HG03565 (cell line): Measurements from ENCODE around the gene MRPL51.
"Not testable (repeated sequence)": the region's sequence is repeated elsewhere in the genome, so short reads cannot be mapped to it uniquely, and the experiment has no call there.

Experiments used
- ATAC-seq: cut with Tn5 transposase; IDR thresholded peaks from one replicate; pipeline ENCODE4 v1.9.1; 2021; ENCODE audit warnings: mild to moderate bottlenecking, moderate library complexity; ENCODE audit not compliant: unreplicated experiment

MRPL51 gene

DNA sequence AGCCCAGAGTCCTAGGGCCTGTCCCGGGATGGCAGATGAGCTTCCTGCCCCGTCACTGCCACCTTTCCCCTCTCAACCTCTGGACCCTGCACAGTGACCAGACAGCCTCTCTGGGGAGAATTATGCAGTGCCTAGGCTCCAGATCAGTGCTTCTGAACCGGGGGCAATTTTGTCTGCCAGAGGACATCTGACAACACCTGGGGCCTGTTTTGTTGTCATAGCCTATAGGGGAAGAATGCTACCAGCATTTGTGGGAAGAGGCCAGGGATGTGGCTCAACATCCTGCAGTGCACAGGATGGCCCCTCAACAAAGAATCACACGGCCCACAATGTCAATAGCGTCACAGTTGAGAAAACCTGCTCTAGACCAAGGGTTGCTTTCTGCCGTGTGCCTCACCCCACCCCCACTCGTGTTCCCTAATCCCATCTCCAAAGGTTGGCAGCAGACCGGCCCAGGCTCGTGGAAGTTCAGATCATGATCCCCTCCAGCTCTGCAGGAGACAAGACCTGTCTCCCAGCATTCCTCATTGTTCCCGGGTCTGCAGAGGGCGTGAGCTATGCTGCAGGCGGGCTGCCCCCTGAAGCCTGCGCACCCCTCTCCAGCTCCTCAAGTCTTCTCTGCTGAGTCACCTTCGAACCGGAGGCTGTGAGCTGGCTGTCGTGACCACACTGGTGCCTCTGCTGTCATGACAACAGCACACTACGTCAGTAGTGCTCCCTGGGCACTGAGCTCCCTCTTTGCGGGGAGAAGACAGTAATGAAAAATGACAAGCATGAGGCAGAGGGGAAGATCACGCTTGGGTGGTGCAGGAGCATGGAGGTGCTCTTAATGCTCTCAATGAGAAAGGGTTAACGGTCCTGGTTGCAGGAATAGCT lies 39.2 kb upstream of the MRPL51 start:
- ATAC-seq, result peak; percentile 30

DNA sequence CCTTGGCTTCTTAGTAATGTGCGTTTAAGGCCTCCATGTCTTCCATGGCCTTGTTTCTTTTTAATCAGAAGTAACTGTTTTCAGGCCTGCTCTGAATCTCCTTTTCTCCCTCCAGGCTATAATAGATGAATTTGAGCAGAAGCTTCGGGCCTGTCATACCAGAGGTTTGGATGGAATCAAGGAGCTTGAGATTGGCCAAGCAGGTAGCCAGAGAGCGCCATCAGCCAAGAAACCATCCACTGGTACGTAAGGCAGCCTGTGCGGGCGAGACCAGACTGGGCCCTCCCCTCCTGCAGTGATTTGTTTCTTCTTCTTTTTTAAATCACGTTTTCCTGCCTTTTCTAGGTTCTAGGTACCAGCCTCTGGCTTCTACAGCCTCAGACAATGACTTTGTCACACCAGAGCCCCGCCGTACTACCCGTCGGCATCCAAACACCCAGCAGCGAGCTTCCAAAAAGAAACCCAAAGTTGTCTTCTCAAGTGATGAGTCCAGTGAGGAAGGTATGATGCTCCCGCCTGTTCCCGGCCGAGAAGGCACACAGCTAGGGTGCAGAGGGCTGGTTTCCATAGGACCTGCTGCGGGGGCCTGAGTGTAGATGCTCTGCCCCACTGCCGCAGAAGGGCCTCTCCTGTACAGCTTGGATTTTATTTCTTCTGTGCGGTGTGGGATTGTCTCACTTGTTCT lies 37.7 kb upstream of the MRPL51 start:
- no peak for ATAC-seq

DNA sequence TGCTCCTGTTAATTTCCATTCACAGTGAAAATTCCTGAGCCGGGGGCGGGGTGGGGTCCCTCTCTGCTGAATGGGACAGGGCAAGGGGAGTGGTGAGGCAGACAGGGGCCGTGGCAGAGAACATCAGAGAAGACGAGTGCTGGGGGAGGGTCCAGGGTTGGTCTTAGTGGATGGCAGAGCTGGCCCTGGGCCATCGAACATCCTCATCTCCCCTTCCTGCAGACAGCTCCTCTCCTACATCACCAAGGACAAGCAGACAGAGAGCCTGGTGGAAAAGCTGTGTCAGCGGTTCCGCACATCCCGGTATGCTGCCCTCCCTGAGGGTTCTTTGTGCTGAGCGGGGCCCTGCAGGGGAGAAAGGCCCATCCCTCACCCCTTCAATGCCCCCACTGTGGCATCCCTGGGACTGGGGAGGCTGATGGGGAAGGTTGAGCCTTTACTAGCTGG lies 36.3 kb upstream of the MRPL51 start:
- ATAC-seq, result no peak

GRCh38 chr12:6528539-6529235 lies 35.6 kb upstream of the MRPL51 start:
- ATAC-seq, result no peak

DNA sequence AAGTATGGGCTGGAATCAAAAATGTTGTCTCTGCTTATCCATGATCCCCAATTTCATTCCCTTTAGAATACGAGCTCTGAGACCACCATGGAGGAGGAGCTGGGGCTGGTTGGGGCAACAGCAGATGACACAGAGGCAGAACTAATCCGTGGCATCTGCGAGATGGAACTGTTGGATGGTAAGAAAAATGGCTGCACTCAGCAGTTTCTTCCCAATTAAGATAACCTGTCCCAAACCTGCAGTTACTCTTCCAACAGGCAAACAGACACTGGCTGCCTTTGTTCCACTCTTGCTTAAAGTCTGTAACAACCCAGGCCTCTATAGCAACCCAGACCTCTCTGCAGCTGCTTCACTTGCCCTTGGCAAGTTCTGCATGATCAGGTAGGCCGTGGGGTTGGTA lies 34.6 kb upstream of the MRPL51 start:
- ATAC-seq, result no peak

DNA sequence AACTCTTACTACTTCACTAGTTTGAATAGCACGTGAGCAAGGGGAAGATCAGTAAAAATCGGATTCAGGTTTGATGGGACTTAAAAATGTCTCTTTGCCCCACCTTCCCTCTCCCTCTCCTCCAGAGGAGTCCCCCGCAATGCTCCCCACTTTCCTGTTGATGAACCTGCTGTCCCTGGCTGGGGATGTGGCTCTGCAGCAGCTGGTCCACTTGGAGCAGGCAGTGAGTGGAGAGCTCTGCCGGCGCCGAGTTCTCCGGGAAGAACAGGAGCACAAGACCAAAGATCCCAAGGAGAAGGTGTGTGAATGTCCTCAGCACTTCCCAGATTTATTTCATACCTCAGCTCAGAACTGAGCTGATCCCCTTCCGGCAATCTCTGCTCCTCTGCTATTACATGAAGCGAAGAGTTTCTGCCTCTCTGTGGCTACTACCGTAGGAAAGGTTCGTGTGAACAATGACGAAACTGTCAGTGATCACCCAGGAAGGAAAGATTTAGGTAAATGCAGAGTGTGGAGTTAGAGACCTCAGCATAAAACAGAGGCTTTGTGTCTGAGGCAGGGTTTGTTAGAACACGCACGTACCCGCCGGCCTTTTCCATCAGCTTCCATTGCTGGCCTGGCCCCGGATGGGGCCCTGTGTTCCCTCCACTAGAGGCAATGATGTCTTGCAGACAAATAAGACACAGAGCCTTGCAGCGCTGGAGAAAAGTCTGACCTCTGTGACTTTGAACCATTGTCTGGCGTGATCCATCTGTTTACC lies 33.9 kb upstream of the MRPL51 start:
- ATAC-seq, result no peak

DNA sequence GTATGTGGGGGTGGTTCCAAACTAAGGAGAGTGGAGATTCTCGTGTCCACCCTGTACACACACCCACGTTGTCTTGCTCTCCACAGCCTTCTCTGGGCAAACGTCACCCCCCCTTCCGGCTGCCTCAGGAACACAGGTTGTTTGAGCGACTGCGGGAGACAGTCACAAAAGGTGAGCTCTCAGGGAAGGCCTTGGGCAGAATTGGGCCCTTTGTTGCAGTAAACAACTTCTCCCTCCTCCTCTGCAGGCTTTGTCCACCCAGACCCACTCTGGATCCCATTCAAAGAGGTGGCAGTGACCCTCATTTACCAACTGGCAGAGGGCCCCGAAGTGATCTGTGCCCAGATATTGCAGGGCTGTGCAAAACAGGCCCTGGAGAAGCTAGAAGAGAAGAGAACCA lies 33.1 kb upstream of the MRPL51 start:
- ATAC-seq, result no peak

DNA sequence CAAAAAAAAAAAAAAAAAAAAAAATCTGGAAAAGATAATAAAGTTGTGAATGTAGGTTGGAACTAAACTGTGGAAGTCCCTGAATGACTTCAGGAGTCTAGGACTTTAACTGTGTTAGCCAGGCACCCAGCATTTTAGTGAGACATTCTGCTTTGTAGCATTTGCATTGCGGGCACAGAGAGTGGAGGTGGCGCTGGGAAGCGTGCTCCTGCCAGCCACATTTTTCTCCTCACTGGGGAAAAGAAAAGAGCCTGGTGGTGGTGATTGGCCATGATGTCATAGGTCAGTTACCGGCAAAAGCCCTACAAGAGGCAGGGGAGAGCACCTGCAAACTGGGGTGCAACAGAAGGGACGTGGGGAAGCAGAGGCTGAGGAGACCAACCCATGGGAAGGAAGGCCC lies 31.6 kb upstream of the MRPL51 start:
- ATAC-seq, result no peak

GRCh38 chr12:6523708-6524107 lies 30.6 kb upstream of the MRPL51 start:
- no peak for ATAC-seq

GRCh38 chr12:6522193-6522592 lies 29.1 kb upstream of the MRPL51 start:
- ATAC-seq, result no peak

DNA sequence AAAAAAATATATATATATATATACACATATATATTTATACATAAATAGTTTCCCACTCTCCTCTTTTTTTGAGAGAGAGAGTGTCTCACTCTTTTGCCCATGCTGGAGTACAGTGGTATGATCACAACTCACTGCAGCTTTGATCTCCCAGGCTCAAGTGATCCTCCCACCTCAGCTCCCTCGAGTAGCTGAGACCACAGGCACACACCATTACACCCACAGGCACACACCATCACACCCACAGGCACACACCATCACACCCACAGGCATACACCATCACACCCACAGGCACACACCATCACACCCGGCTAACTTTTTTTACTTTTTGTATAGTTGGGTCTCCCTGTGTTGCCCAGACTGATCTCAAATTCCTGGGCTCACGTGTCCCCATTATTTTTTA lies 27.1 kb upstream of the MRPL51 start:
- ATAC-seq, result no peak

DNA sequence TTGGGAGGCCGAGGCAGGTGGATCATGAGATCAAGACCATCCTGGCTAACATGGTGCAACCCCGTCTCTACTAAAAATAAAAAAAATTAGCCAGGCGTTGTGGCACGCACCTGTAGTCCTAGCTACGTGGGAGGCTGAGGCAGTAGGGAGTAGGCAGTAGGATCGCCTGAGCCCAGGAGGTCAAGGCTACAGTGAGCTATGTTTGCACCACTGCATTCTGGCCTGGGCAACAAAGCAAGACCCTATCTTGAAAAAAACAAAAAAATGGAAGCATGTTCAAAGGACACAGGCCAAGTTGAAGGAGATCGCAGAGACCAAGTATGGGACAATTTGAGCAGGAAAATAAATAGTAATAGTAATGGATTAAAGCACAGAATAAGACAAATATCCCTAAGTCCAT lies 15.0 kb upstream of the MRPL51 start:
- no peak for ATAC-seq

- no peak for ATAC-seq
Observed at GRCh38 chr12:6507102-6507998, 14.3 kb upstream of the MRPL51 start.

DNA sequence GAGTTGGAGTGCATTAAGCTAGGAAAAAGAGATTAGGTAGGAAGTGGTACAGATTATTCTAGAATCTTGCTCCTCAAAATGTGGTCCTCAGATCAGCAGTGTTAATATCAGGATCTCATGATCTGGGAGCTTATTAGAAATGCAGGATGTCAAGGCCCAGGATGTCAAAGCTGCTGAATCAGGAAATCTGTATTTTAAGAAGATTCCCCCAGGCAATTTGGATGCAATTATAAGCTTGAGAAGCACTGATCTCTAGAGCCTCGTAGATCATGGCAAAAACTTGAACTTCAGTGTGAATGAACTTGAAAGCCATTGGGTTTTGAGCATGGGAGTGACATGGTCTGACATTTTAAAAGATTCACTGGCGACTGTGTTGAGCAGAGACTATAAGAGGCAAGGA lies 7.4 kb upstream of the MRPL51 start:
- no peak for ATAC-seq

DNA sequence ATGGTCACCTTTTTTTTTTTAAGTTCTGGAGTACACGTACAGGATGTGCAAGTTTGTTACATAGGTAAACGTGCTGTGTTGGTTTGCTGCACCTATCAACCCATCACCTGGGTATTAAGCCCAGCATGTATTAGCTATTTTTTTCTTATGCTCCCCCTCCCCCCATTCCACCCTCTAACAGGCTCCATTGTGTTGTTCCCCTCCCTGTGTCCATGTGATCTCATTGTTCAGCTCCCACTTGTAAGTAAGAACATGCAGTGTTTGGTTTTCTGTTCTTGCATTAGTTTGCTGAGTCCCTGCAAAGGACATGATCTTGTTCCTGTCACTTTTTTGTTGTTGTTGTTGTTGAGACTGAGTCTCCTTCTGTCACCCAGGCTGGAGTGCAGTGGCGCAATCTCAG lies 4.2 kb upstream of the MRPL51 start:
- ATAC-seq, result not testable (repeated sequence)

- no peak for ATAC-seq
Observed at GRCh38 chr12:6494968-6495367, 1.9 kb upstream of the MRPL51 start.

DNA sequence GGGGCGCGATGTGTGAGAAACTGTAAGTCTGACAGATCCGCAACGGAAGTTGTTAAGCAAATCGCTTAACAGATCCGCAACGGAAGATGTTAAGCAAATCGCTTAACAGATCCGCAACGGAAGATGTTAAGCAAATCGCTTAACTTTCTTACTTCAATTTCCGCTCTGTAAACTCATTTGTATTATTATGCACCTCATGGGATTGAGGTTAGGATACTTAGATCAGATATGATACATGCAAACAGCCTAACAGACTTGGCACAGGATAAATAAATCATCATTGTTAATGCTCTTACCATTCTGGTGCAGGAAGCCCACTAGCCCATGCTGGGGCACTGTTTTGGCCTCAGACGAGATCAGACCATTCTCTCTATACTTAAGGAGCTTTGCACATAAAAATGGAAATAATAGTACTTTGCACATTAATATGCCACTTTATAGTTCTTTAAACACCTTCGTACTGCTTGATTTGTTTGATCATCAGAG lies 1.2 kb upstream of the MRPL51 start:
- ATAC-seq, result no peak

DNA sequence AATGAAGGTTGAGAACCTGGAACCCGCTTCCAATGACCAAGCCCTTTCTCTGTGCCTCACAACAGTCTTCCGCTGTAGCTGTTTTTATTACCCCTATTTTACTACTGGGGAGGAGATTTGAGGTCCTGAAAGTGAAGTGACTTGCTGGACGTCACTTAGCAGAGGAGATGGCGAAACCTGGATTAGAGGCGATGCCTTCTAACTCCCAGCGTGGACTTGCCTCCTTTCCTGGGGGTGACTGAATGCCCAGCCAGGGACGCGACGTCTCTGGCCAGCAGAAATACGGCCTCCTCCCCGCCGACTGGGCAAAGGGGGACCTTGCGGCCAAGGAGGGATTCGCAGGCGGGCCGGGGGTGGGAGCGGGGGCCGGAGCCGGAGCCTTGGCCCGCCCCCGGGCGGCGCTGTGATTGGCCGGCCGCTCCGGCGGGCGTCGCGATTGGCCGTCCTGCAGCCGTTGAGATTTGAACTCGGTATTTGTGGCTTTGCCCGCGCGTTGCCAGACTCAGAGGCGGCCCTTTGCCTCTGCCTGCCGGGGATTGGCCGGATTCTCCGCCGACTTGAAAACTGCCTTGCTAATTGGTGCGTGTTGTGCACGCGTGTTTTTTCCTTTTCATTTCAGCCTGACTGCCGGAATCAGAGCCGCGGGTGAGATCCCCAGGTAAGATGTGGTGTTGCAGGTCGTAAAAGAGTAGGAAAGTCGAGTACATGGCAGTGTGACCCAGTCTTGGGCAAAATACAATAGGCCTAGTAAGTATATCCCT lies 615 bp upstream of the MRPL51 start, which contains the start of gene NCAPD2:
Gene NCAPD2, plus strand, starts transcription at position 606 of the 761 bp plus-strand sequence. CDS start 997 bp downstream, outside the sequence.
- peak; percentile 82 for ATAC-seq

DNA sequence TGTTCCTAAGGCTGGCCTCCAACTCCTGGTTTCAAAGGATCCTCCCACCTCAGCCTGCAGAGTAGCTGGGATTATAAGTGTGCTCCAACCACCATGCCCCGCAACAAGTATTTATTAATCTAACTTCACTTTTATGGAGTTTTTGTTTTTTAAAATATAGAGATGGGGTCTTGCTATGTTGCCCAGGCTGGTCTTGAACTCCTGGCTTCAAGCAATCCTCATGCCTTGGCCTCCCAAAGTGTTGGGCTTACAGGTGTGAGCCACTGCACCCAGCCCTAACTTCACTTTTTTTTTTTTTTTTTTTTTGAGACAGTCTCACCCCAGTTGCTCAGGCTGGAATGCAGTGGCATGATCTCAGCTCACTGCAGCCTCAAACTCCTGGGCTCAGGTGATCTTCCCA lies 2.4 kb downstream of the MRPL51 start:
- not testable (repeated sequence) for ATAC-seq
